Ascending aorta (tissue), 2 donors: ENCODE results near the gene ARFGEF2. TPM values are rescaled to one million over a fixed set of nuclear protein-coding genes. Genes with fewer than 3 reads are reported as not detected.

Experiments
- DNase-seq, 2 donors: peaks; one replicate each; pipeline ENCODE4 v3.0.0-alpha.2; 2019; ENCODE audit warnings: low spot score in 2 of 2
- H3K27ac ChIP-seq, 2 donors: fragments of 200-600 bp; sonication (generic); one replicate each; pipeline ENCODE4 v1.5.1; 2016 to 2017; ENCODE audit warnings: mild to moderate bottlenecking in 1 of 2
- H3K27me3 ChIP-seq: fragments of 200-600 bp; sonication (generic); one replicate; pipeline ENCODE4 v1.5.1; 2017
- H3K36me3 ChIP-seq, 2 donors: fragments of 200-600 bp; sonication (generic); one replicate each; pipeline ENCODE4 v1.5.1; 2016
- H3K4me1 ChIP-seq, 2 donors: fragments of 200-600 bp; sonication (generic); one replicate each; pipeline ENCODE4 v1.5.1; 2016 to 2017; ENCODE audit warnings: mild to moderate bottlenecking in 1 of 2
- H3K4me3 ChIP-seq, 2 donors: fragments of 200-600 bp; sonication (generic); one replicate each; pipeline ENCODE4 v1.5.1; 2016 to 2017; ENCODE audit warnings: mild to moderate bottlenecking in 1 of 2
- H3K9me3 ChIP-seq, 2 donors: fragments of 200-600 bp; sonication (generic); one replicate each; pipeline ENCODE4 v1.5.1; 2016
- CTCF ChIP-seq, 3 experiments: fragments of 200-600 bp in 2 of 3; fragments of 450-650 bp in 1 of 3; sonication (generic) in 2 of 3; IDR thresholded peaks; one replicate each; pipeline ENCODE4 v1.5.1; 2016 to 2019; ENCODE audit warnings: antibody characterized with exemption in 3 of 3, mild to moderate bottlenecking in 1 of 3, moderate library complexity in 1 of 3
- intact Hi-C: fragments of 100-400 bp; cut with DNase I; formaldehyde crosslinking; loops from one replicate; pipeline ENCODE4 v1.15.1; 2023
- total RNA-seq: library from RNA; depleted of rRNA; stranded (reverse); fragments of >200 nt; gene quantifications from one replicate; pipeline ENCODE4 v1.1.0, GENCODE V29; 2016

Gene ARFGEF2
- total RNA-seq, 1 donor from 2014 or later = 7.9 TPM

- H3K4me3 ChIP-seq = no peak overlapping the region
- DNase-seq = no peak
- TF ChIP-seq CTCF (IDR thresholded peaks at IDR 0.05) = no peak
- intact Hi-C loops = no loop called here
- no peaks in the 10 kb centered on the region for H3K27me3 ChIP-seq
- peaks cover 52 to 65% of the 10 kb centered on the region in 2 donors for H3K36me3 ChIP-seq
- H3K4me1 ChIP-seq = no peaks in the 10 kb centered on the region
- no peaks in the 10 kb centered on the region for H3K9me3 ChIP-seq
- H3K27ac ChIP-seq = no peak overlapping the region
Measured at GRCh38 chr20:48959899-48960550, 38.5 kb downstream of the ARFGEF2 start.

GRCh38 chr20:48962421-48962820 is 40.9 kb downstream of the ARFGEF2 start:
- no peaks in the 10 kb centered on the region for H3K27me3 ChIP-seq
- DNase-seq = no peak
- H3K9me3 ChIP-seq = no peaks in the 10 kb centered on the region
- no peak for TF ChIP-seq CTCF (IDR thresholded peaks at IDR 0.05)
- intact Hi-C loops = no loop called here
- no peak overlapping the region for H3K27ac ChIP-seq
- H3K36me3 ChIP-seq = peaks cover 47 to 61% of the 10 kb centered on the region in 2 donors
- no peak overlapping the region for H3K4me3 ChIP-seq
- H3K4me1 ChIP-seq = no peaks in the 10 kb centered on the region

GRCh38 chr20:48962976-48963771 is 41.7 kb downstream of the ARFGEF2 start:
- no peaks in the 10 kb centered on the region for H3K9me3 ChIP-seq
- H3K4me1 ChIP-seq = no peaks in the 10 kb centered on the region
- no peak for DNase-seq
- peaks cover 40 to 53% of the 10 kb centered on the region in 2 donors for H3K36me3 ChIP-seq
- no peak overlapping the region for H3K4me3 ChIP-seq
- no peaks in the 10 kb centered on the region for H3K27me3 ChIP-seq
- intact Hi-C loops = no loop called here
- no peak overlapping the region for H3K27ac ChIP-seq
- TF ChIP-seq CTCF (IDR thresholded peaks at IDR 0.05) = no peak

GRCh38 chr20:48965189-48965910 is 43.8 kb downstream of the ARFGEF2 start:
- peaks cover 43 to 56% of the 10 kb centered on the region in 2 donors for H3K36me3 ChIP-seq
- no peak overlapping the region for H3K4me3 ChIP-seq
- no peak overlapping the region for H3K27ac ChIP-seq
- no peak for TF ChIP-seq CTCF (IDR thresholded peaks at IDR 0.05)
- no peaks in the 10 kb centered on the region for H3K27me3 ChIP-seq
- DNase-seq = no peak
- no peaks in the 10 kb centered on the region for H3K4me1 ChIP-seq
- H3K9me3 ChIP-seq = no peaks in the 10 kb centered on the region
- intact Hi-C loops = no loop called here

GRCh38 chr20:48970681-48971365 is 49.3 kb downstream of the ARFGEF2 start:
- no peak overlapping the region for H3K4me3 ChIP-seq
- no peak for TF ChIP-seq CTCF (IDR thresholded peaks at IDR 0.05)
- peaks cover 44 to 69% of the 10 kb centered on the region in 2 donors for H3K36me3 ChIP-seq
- no peaks in the 10 kb centered on the region for H3K27me3 ChIP-seq
- no peaks in the 10 kb centered on the region for H3K4me1 ChIP-seq
- no peaks in the 10 kb centered on the region for H3K9me3 ChIP-seq
- intact Hi-C loops = no loop called here
- no peak for DNase-seq
- H3K27ac ChIP-seq = no peak overlapping the region
